Cardiac muscle cell (in vitro differentiated cells and primary cell): ENCODE results near the gene SLC10A1. TPM values are rescaled to one million over a fixed set of nuclear protein-coding genes. Genes with fewer than 3 reads are reported as not detected.
"Not testable (repeated sequence)": the region's sequence is repeated elsewhere in the genome, so short reads cannot be mapped to it uniquely, and the experiment has no call there.

Experiments used
- DNase-seq, 2 donors: peaks; one replicate each; pipeline versions ENCODE4 v3.0.0 to v3.0.0-alpha.2; 2010 to 2017; ENCODE audit warnings: low read depth in 1 of 2, low spot score in 1 of 2
- H3K27ac ChIP-seq: fragments of 200-600 bp; sonication (generic); 2 replicates; pipeline ENCODE4 v1.5.1; 2016
- H3K27me3 ChIP-seq: fragments of 200-600 bp; sonication (generic); 2 replicates; pipeline ENCODE4 v1.6.0; 2016; ENCODE audit warnings: control low read depth
- H3K36me3 ChIP-seq: fragments of 200-600 bp; sonication (generic); 2 replicates; pipeline ENCODE4 v1.5.1; 2016; ENCODE audit warnings: control low read depth
- H3K4me1 ChIP-seq: fragments of 200-600 bp; sonication (generic); 2 replicates; pipeline ENCODE4 v1.8.1; 2017; ENCODE audit warnings: low read depth, mild to moderate bottlenecking, mixed run types
- H3K4me3 ChIP-seq: fragments of 200-600 bp; sonication (generic); 2 replicates; pipeline ENCODE4 v1.5.1; 2016; ENCODE audit warnings: mild to moderate bottlenecking
- H3K9me3 ChIP-seq: fragments of 200-600 bp; sonication (generic); 2 replicates; pipeline ENCODE4 v1.5.1; 2017; ENCODE audit warnings: low read depth, mild to moderate bottlenecking, control low read depth
- polyA plus RNA-seq: library from polyadenylated mRNA; unstranded; fragments of >200 nt; fragmentation: Nextera tagmentation; extraction: Ambion mirVana; gene quantifications from 2 replicates; pipeline ENCODE4 v1.2.1, GENCODE V29; 2016
- total RNA-seq: library from RNA; depleted of rRNA; stranded (reverse); fragments of >200 nt; gene quantifications from 2 replicates; pipeline ENCODE4 v1.2.3, GENCODE V29; 2016
- TF ChIP-seq, protein P1 (sequence below): IDR thresholded peaks from 2 replicates; pipeline ENCODE4 v1.5.1; 2012; ENCODE audit warnings: low read depth, mild to moderate bottlenecking, low read length

The SLC10A1 gene
- total and polyA plus RNA-seq, 2 experiments from 2014 or later = not detected

DNA sequence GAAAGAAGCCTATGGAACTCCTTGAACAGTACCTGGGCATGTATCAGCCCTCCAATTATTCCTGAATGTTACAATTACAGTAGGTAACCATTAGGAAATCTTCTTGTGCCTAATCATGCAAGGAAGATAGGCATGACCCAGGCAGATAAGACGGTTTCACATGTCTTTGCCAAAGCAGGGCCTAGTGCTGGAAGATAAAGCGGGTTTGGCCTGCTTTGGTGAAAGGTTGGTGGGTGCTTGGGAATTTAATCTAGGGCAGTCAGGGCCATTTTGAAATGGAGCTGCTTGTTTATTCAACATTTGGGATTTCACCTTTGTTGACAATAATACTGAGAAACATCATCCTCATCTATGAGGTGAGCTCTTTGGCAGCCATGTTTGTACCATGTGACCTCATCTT lies 42.6 kb downstream of the SLC10A1 start:
- TF ChIP-seq, protein P1, sequence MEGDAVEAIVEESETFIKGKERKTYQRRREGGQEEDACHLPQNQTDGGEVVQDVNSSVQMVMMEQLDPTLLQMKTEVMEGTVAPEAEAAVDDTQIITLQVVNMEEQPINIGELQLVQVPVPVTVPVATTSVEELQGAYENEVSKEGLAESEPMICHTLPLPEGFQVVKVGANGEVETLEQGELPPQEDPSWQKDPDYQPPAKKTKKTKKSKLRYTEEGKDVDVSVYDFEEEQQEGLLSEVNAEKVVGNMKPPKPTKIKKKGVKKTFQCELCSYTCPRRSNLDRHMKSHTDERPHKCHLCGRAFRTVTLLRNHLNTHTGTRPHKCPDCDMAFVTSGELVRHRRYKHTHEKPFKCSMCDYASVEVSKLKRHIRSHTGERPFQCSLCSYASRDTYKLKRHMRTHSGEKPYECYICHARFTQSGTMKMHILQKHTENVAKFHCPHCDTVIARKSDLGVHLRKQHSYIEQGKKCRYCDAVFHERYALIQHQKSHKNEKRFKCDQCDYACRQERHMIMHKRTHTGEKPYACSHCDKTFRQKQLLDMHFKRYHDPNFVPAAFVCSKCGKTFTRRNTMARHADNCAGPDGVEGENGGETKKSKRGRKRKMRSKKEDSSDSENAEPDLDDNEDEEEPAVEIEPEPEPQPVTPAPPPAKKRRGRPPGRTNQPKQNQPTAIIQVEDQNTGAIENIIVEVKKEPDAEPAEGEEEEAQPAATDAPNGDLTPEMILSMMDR = no peak
- Histone ChIP-seq H3K36me3 (no peaks in the 10 kb centered on the region), H3K27ac (no peak overlapping the region), H3K4me1 (no peaks in the 10 kb centered on the region), H3K9me3 (no peaks in the 10 kb centered on the region), H3K27me3 (no peaks in the 10 kb centered on the region), H3K4me3 (no peak overlapping the region)
- DNase-seq = no peak

DNA sequence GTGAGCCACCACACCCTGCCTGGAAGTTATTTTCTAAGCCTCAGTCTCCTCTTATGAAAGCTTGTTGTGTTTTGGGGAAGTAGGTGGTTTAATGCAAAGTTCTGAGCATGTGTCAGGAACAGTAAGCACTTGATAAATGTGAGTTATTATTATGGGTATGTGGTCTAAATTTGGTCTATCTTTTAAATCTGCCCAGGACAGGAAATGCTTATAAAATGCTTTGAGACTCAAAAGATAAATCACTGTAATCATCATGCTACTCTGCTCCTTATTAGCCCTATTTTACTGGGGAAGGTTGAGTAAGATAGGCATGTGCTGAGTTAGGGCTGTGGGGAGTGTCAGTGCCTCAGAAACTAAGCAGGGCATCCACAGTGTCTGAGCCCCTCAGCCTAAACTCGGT lies 43.2 kb downstream of the SLC10A1 start:
- Histone ChIP-seq H3K4me1 (no peaks in the 10 kb centered on the region), H3K27me3 (no peaks in the 10 kb centered on the region), H3K4me3 (no peak overlapping the region), H3K36me3 (no peaks in the 10 kb centered on the region), H3K9me3 (no peaks in the 10 kb centered on the region), H3K27ac (no peak overlapping the region)
- TF ChIP-seq, protein P1 = no peak
- DNase-seq = no peak

DNA sequence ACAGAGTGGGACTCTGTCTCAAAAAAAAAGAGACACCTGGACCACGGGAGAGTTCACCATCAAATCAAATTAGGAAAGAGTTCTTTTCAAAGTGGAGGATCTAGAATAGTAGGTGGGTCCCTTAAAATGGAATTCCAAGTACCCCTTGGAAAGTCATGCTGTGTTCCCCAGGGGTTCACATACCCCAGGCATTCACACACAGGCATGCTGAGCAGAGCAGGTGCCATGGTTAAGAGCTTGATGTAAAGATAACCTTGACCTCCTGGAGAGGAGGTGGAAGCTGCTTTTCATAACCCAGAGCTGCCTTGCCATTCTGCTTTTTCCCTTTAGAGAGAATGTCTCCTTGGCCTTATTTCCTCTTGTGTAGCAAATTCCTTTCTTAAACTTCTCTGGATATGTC lies 44.3 kb downstream of the SLC10A1 start:
- TF ChIP-seq, protein P1 = no peak
- Histone ChIP-seq H3K4me1 (no peaks in the 10 kb centered on the region), H3K27me3 (no peaks in the 10 kb centered on the region), H3K36me3 (no peaks in the 10 kb centered on the region), H3K4me3 (no peak overlapping the region), H3K27ac (no peak overlapping the region), H3K9me3 (no peaks in the 10 kb centered on the region)
- no peak for DNase-seq

DNA sequence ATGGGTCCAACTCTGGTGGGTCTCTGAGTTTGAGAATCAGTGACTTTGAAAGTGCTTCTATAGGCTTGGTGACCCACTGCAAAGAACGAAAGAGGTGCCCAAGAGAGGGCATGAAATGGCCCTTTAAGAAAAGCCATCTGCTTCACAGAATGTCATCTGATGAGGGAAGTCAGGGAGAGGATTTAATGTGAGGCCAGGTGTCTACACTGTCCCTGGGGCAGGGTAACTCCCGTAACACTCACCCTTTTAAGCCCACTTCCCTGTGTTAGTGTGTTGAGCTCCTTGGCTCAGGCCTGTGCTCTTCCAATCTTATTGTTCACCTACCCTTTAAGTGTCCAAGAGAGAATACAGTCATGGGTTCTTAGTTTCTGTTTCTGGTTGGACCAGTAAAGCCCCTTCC lies 46.5 kb downstream of the SLC10A1 start:
- Histone ChIP-seq H3K4me3 (no peak overlapping the region), H3K27ac (no peak overlapping the region), H3K27me3 (no peaks in the 10 kb centered on the region), H3K36me3 (no peaks in the 10 kb centered on the region), H3K4me1 (no peaks in the 10 kb centered on the region), H3K9me3 (no peaks in the 10 kb centered on the region)
- DNase-seq = no peak
- TF ChIP-seq, protein P1 = no peak

DNA sequence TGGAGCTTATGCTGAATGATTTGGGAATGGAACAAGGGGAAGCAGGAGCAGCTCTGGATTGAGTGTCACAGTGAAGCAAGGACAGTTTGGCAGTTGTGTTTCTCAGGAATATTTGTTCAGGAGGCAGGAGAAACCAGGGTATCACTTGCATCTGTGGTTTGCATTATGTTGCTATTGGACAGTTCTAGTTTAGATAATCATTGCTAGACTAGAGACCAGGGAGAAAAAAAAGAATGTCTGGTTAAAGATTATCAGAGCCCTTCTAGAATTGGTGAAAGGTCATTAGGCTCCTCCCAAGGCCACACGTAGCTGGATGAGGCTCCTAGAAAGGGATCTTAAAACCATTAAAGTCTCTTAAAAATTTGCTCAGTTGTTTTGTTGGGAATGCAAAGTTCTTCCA lies 47.1 kb downstream of the SLC10A1 start:
- Histone ChIP-seq H3K36me3 (no peaks in the 10 kb centered on the region), H3K27ac (no peak overlapping the region), H3K4me1 (no peaks in the 10 kb centered on the region), H3K4me3 (no peak overlapping the region), H3K9me3 (no peaks in the 10 kb centered on the region), H3K27me3 (no peaks in the 10 kb centered on the region)
- DNase-seq = no peak
- TF ChIP-seq, protein P1 = no peak

DNA sequence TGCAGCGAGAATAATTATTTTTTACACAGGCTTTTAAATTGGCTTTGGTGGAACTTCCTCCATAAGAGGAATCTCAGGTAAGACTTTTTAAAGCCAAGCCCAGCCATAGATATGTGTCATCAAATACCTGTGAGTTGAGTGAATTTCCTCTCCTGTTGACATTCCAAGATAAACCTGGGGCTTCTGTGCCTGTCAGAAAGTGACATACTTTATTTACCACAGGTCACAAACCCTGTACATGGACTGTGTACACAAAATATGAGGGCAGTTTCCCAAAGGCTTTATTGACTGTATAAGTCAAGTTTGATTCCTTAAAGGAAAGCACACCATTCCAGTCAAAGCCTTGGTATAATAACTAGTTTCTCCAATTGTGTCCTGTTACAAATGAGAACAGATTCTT lies 56.0 kb downstream of the SLC10A1 start:
- no peaks in the 10 kb centered on the region for H3K36me3 ChIP-seq
- no peak for DNase-seq
- H3K4me1 ChIP-seq = no peaks in the 10 kb centered on the region
- no peak overlapping the region for H3K27ac ChIP-seq
- no peaks in the 10 kb centered on the region for H3K9me3 ChIP-seq
- H3K27me3 ChIP-seq = no peaks in the 10 kb centered on the region
- no peak overlapping the region for H3K4me3 ChIP-seq
- TF ChIP-seq, protein P1 = no peak

DNA sequence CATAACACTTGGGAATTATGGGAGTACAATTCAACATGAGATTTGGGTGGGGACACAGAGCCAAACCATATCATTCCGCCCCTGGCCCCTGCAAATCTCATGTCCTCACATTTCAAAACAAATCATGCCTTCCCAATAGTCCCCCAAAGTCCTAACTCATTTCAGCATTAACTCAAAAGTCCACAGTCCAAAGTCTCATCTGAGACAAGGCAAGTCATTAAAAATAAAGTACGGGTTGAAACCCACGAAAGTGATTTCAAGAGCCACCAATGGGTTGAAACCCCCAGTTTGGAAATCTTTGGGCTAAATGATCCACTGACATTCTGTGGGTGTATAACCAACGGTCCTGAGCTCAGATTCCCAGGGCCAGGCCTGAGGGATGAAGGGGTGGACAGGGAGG lies 60.6 kb downstream of the SLC10A1 start:
- H3K4me3 ChIP-seq, H3K27me3 ChIP-seq, H3K4me1 ChIP-seq, H3K9me3 ChIP-seq, H3K27ac ChIP-seq, H3K36me3 ChIP-seq, DNase-seq: not testable (repeated sequence)

DNA sequence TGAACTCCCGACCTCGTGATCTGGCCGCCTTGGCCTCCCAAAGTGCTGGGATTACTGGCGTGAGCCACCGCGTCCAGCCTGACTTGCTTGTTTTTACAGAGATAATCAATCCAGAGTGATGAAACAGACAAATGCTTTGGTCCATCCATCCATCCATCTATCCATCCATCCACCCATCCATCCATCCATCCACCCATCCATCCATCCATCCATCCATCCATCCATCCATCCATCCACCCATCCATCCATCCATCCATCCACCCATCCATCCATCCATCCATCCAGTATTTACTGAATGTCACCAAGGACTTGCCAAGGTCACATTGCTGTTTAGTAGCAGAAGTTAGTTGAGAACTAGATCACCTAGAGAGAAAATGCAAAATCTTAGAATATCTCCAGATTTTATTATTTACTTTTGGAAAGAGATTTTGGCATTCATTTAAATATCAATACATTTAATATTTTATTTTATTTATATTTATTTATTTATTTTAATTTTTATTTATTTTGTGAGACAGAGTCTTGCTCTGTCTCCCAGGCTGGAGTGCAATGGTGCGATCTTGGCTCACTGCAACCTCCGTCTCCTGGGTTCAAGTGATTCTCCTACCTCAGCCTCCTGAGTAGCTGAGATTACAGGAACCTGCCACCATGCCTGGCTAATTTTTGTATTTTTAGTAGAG lies 65.0 kb downstream of the SLC10A1 start:
- not testable (repeated sequence) for H3K4me1 ChIP-seq, H3K9me3 ChIP-seq, H3K27me3 ChIP-seq, H3K27ac ChIP-seq, H3K4me3 ChIP-seq, DNase-seq, H3K36me3 ChIP-seq
